GM12878 (cell line): ENCODE data around the gene PDZRN3. TPM values are rescaled to one million over a fixed set of nuclear protein-coding genes. Genes with fewer than 3 reads are reported as not detected.

Experiments used
- NFIC ChIP-seq: IDR thresholded peaks from 2 replicates; pipeline ENCODE4 v1.6.1; 2012; ENCODE audit warnings: low read depth, mild to moderate bottlenecking, inconsistent platforms, low read length, moderate library complexity
- POLR2AphosphoS2 ChIP-seq: IDR thresholded peaks from 2 replicates; pipeline ENCODE4 v1.6.1; 2011; ENCODE audit warnings: low read depth, mild to moderate bottlenecking, low read length, improper control_type of control experiment, moderate library complexity
- SIN3A ChIP-seq: IDR thresholded peaks from 2 replicates; pipeline ENCODE4 v1.6.1; 2012; ENCODE audit warnings: low read depth, low read length, improper control_type of control experiment
- SMC3 ChIP-seq: IDR thresholded peaks from 2 replicates; pipeline ENCODE4 v1.6.1; 2011; ENCODE audit warnings: low read length, improper control_type of control experiment, borderline replicate concordance
- polyA plus RNA-seq, 11 experiments: library from polyadenylated mRNA; depleted of rRNA in 4 of 11; unstranded in 6 of 11; stranded (reverse) in 5 of 11; fragments of >200 nt; fragmentation: Nextera tagmentation in 4 of 11; fragmentation: Illumina TruSeq in 1 of 11; extraction: Ambion mirVana in 4 of 11; extraction: Trizol in 1 of 11; gene quantifications; 1 replicate in 1 of 11; 2 replicates in 10 of 11; pipeline versions ENCODE4 v1.2.1 to v1.2.3, GENCODE V29; 2011 to 2016; ENCODE audit warnings: inconsistent platforms in 2 of 11, missing spikeins in 2 of 11, low read depth in 1 of 11
- total RNA-seq, 4 experiments: library from RNA; depleted of rRNA in 3 of 4; stranded (reverse); fragments of >200 nt in 3 of 4; fragmentation: Illumina TruSeq in 1 of 4; extraction: Trizol in 1 of 4; gene quantifications; 2 replicates each; pipeline versions ENCODE4 v1.2.1 to v1.2.3, GENCODE V29; 2013 to 2021
- TF ChIP-seq, protein P1 (sequence below): fragments of 450-650 bp; IDR thresholded peaks from 2 replicates; pipeline ENCODE4 v1.6.1; 2018; ENCODE audit warnings: borderline replicate concordance, mild to moderate bottlenecking; ENCODE audit not compliant: partially characterized antibody
- TF ChIP-seq, protein P2 (sequence below): IDR thresholded peaks from 2 replicates; pipeline ENCODE4 v1.6.1; 2011; ENCODE audit warnings: low read depth, low read length, improper control_type of control experiment, borderline replicate concordance
- TF ChIP-seq, protein P3 (sequence below): IDR thresholded peaks from 2 replicates; pipeline ENCODE4 v1.6.1; 2011; ENCODE audit warnings: borderline replicate concordance, low read depth, mild to moderate bottlenecking, moderate library complexity, mixed read lengths, low read length; ENCODE audit not compliant: insufficient read depth; ENCODE audit errors: extremely low read length
- TF ChIP-seq, protein P4 (sequence below): fragments of 450-650 bp; IDR thresholded peaks from 2 replicates; pipeline ENCODE4 v1.6.1; 2018; ENCODE audit warnings: mild to moderate bottlenecking, low read depth, moderate library complexity; ENCODE audit not compliant: partially characterized antibody

Gene PDZRN3
- total and polyA plus RNA-seq, 10 of the 15 experiments (the other 5 are each of a cell fraction or from before 2014, with no cell fraction given): 0.07 to 0.37 (median 0.12) TPM; not detected in 6

DNA sequence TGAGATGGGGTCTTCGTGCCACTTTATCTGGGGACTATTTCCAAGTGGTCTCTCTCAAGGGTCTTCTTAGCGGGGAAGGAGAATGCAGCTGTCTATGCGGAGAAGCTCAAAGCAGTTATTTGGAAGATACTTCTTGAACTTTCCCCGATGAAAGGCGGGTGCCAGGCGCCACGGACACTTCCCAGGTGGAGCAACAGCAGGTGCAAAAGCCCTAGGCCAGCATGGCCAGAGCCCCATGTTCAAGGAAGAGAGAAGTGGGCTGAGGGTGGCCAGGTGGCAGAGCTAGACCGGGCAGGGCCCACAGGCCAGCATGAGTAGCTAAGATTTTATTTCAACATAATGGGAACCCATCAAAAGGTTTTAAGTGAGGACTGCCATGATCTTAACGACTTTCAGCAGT lies 232.8 kb downstream of the PDZRN3 start (continued):
- TF ChIP-seq, protein P1, sequence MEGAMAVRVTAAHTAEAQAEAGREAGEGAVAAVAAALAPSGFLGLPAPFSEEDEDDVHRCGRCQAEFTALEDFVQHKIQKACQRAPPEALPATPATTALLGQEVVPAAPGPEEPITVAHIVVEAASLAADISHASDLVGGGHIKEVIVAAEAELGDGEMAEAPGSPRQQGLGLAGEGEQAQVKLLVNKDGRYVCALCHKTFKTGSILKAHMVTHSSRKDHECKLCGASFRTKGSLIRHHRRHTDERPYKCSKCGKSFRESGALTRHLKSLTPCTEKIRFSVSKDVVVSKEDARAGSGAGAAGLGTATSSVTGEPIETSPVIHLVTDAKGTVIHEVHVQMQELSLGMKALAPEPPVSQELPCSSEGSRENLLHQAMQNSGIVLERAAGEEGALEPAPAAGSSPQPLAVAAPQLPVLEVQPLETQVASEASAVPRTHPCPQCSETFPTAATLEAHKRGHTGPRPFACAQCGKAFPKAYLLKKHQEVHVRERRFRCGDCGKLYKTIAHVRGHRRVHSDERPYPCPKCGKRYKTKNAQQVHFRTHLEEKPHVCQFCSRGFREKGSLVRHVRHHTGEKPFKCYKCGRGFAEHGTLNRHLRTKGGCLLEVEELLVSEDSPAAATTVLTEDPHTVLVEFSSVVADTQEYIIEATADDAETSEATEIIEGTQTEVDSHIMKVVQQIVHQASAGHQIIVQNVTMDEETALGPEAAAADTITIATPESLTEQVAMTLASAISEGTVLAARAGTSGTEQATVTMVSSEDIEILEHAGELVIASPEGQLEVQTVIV: no peak
- TF ChIP-seq SIN3A (no peak), NFIC (no peak), SMC3 (no peak), POLR2AphosphoS2 (no peak)
- TF ChIP-seq, protein P2, sequence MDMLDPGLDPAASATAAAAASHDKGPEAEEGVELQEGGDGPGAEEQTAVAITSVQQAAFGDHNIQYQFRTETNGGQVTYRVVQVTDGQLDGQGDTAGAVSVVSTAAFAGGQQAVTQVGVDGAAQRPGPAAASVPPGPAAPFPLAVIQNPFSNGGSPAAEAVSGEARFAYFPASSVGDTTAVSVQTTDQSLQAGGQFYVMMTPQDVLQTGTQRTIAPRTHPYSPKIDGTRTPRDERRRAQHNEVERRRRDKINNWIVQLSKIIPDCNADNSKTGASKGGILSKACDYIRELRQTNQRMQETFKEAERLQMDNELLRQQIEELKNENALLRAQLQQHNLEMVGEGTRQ: no peak
- TF ChIP-seq, protein P3, sequence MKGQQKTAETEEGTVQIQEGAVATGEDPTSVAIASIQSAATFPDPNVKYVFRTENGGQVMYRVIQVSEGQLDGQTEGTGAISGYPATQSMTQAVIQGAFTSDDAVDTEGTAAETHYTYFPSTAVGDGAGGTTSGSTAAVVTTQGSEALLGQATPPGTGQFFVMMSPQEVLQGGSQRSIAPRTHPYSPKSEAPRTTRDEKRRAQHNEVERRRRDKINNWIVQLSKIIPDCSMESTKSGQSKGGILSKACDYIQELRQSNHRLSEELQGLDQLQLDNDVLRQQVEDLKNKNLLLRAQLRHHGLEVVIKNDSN: no peak
- TF ChIP-seq, protein P4, sequence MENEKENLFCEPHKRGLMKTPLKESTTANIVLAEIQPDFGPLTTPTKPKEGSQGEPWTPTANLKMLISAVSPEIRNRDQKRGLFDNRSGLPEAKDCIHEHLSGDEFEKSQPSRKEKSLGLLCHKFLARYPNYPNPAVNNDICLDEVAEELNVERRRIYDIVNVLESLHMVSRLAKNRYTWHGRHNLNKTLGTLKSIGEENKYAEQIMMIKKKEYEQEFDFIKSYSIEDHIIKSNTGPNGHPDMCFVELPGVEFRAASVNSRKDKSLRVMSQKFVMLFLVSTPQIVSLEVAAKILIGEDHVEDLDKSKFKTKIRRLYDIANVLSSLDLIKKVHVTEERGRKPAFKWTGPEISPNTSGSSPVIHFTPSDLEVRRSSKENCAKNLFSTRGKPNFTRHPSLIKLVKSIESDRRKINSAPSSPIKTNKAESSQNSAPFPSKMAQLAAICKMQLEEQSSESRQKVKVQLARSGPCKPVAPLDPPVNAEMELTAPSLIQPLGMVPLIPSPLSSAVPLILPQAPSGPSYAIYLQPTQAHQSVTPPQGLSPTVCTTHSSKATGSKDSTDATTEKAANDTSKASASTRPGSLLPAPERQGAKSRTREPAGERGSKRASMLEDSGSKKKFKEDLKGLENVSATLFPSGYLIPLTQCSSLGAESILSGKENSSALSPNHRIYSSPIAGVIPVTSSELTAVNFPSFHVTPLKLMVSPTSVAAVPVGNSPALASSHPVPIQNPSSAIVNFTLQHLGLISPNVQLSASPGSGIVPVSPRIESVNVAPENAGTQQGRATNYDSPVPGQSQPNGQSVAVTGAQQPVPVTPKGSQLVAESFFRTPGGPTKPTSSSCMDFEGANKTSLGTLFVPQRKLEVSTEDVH: no peak
